HG03064 (cell line): ENCODE results near the gene PIK3CB.
"Not testable (repeated sequence)": the region's sequence is repeated elsewhere in the genome, so short reads cannot be mapped to it uniquely, and the experiment has no call there.

Experiments used
- ATAC-seq: cut with Tn5 transposase; IDR thresholded peaks from one replicate; pipeline ENCODE4 v1.9.1; 2021; ENCODE audit warnings: low read depth; ENCODE audit not compliant: unreplicated experiment

The PIK3CB gene

DNA sequence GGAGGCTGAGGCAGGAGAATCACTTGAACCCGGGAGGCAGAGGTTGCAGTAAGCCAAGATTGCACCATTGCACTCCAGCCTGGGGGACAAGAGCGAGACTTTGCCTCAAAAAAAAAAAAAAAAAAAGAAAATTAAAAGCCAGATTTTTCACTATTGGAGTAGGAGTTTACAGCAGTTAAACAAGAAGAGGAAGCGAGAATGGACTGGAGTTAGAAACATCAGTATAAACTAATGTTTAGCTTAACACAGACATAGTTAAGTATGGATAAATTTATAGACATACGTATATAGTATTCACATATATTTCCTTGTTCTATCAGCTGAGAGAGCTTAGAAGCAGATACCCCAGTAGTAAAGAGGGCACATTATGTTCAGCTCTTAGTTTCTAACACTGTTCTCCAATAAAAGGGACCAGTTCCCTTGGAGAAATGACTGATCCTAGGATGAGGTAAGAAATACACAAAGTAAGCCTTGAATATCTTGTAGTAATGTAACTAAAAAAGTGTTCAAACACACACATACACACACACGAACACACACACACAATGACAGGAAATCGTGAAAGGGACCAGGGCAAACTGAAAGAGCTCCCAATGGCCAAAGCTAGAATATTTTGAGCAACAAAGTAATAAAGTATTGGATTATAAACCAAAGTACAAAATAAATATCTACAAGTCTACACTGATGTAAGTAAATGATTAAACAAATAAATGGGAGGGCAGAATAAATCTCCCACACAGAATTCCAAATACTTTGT is 25.1 kb downstream of the PIK3CB start:
- no peak for ATAC-seq

DNA sequence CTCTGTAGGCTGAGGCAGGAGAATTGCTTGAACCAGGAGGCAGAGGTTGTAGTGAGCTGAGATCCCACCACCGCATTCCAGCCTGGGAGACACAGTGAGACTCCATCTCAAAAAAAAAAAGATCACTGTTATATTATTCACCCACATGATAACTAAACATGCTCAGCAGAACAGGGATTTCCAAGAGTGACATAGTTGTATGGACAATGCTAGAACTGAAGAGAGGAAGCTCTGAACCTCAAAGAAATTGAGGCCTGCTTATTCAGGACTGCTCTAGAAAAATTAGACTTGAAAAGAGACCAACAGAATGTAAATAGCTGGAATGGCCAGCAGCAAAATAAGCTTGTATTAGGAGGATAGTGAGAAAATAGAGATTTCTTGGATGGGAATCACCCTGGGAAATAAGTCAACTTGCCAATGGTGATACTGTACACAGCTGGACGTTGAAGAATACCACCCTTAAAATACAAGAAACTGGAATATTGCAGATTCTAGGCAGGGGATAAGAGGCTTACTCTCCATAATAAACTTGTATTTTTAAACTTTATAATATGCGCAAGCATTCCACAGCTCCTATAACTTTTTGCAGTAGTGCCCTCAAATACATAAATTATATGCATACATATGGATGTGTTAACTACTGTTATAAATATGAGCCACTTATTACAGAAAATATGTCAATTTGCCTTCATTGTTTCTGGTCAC is 28.2 kb downstream of the PIK3CB start:
- no peak for ATAC-seq

DNA sequence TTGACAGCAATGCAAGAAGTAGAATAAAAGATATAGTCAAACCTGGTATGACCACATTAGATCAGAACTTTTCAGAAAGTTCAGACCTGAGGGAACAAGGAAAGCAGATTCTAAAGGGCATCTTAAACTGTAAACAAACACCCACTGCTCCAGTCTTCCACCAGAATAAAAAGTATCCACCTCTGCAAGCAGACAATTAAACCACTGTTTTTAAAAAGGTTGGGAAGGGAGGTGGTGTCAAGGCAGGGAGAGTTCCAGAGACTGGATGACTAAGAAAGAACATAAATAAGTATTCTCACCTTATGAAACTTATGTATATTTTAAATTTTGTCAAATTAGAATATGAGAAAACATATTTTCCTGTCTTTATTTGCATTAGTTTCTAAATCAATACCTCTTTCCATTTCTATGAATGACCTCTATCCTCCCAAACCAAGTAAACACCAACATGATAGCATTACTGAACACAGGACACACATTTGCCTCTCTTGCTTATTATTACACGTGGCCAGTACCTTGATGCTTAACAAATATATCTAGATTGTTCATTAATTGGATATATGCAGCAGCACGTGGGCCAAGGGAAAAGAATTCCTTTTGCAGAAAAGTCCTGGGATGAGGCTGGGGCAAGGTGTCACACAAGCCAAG is 31.6 kb downstream of the PIK3CB start:
- no peak for ATAC-seq

DNA sequence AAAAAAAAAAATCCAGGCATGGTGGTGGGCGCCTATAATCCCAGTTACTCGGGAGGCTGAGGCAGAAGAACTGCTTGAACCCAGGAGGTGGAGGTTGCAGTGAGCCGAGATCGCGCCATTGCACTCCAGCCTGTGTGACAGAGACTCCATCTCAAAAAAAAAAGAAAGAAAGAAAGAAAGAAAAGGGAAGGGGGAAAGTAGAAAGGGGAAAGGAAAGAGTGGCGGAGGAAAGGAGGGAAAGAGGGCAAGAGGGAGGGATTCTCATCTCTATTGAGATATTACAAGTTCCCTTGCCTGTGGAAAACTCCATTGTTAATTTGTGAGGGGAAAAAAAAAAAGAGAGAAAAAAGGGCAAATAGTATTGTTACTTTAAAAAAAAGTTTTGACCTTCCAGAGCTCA is 32.5 kb downstream of the PIK3CB start:
- not testable (repeated sequence) for ATAC-seq

DNA sequence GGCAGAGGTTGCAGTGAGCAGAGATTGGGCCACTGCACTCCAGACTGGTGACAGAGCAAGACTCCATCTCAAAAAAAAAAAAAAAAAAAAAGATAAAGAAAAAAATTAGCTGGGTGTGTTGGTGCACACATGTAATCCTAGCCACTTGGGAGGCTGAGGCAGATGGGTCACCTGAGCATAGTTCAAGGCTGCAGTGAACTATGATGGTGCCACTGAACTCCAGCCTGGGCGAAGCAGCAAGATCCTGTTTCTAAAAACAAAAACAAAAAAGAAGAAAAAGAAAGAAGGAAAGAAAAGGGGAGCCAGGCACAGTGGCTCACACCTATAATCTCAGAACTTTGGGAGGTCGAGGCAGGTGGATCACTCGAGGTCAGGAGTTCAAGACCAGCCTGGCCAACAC is 32.9 kb downstream of the PIK3CB start:
- ATAC-seq, result no peak

DNA sequence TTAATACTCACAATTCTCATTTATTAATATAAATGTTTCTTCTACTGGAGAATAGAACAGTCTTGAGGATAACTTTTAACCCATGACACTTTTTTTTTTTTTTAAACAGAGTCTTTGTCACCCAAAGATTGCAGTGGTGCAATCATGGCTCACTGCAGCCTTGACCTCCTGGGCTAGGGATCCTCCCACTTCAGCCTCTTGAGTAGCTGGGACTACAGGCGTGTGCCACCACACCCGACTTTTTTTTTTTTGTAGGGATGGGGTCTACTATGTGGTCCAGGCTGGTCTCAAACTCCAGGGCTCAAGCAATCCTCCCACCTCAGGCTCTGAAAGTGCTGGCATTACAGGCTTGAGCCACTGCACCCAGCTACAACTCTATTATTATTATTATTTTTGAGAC is 34.5 kb downstream of the PIK3CB start:
- no peak for ATAC-seq

DNA sequence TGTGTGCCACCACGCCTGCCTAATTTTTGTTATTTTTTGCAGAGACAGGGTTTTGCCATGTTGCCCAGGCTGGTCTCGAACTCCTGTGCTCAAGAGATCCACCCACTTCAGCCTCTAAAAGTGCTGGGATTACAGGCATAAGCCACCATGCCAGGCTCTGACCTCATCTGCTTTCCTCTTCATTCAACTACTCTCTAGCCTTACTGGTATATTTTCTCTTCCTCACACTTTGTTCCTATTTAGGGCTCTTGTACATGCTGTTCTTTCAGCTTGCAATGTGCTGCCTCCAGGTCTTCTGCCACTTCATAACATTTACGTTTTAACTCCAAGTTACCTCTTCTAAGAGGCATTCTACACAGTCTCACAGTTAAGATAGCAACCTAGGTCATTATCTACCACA is 34.9 kb downstream of the PIK3CB start:
- no peak for ATAC-seq

DNA sequence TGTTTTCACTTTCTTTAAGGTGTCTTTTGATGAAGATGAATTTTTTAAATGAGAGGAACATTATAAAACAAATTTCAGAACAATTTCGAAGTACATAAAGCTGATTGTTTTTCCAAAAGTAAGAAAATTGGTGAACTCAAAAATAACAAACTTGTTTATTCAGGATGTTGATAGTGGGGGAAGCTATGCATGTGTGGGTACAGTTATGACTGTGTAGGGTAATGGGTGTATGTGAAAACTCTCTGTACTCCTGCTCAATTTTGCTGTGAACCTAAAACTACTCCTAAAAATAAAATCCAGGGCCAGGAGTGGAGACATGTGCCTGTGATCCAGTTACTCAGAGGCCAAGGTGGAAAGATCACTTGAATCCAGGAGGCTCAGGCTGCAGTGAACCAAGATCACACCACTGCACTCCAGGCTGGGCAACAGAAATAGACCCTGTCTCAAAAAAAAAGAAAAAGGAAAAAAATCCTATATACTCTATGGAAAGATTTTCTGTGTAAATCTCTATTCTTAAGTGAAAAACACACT is 37.2 kb downstream of the PIK3CB start:
- no peak for ATAC-seq

DNA sequence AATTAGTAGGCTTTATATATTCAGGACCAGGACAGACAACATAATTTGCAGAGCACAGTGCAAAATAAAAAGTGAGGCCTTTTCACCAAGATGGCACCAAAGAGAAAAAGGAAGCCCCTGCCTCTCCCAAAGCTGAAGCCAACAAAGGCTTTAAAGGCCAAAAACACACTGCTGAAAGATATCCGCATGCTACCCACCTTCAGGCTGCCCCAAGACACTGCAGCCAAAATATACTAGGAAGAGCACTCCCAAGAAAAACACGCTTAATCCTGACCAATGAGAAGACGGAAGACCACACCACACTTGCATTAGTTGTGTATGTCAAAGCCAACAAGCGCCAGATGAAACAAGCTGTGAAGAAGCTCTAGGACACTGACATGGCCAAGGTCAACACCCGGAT is 38.0 kb downstream of the PIK3CB start:
- ATAC-seq, result no peak

DNA sequence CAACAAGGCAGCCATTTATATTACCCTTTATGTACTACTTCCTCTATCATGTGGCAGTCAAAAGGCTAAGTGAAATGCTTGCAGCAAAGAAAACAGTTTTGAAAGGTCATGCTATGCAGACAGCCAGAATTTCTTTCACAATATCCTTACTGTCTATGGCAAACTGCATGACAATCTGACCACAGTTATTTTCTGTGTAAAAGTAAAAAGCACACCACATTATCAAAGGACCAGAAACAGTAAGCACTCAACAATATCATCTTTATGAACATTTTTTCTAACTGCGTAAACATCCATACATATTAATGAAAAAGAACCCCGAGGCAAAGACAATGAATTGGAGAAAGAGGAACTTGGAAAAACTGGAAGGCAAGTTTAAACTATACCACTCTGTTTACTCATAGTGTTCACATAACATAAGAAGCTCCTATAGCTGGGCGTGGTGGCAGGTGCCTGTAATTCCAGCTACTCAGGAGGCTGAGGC is 47.9 kb downstream of the PIK3CB start:
- no peak for ATAC-seq

DNA sequence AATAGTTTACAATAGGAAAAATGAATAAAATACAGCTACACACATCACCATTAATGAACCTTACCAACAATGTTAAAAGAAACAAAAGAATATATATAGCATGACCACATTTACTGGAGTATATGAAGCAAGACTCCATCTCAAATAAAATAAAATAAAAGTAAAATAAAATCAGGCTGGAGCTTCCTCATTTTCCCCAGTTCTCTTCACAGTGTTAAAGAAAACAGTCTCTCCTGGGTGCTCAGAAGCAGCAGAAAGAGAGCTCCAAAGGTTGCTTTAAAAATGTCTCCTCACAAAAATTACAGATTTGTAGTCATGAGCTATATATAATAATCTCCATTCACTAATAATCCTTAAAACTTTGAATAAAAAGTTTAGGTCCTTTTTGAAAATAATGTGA is 48.8 kb downstream of the PIK3CB start:
- ATAC-seq, result no peak

DNA sequence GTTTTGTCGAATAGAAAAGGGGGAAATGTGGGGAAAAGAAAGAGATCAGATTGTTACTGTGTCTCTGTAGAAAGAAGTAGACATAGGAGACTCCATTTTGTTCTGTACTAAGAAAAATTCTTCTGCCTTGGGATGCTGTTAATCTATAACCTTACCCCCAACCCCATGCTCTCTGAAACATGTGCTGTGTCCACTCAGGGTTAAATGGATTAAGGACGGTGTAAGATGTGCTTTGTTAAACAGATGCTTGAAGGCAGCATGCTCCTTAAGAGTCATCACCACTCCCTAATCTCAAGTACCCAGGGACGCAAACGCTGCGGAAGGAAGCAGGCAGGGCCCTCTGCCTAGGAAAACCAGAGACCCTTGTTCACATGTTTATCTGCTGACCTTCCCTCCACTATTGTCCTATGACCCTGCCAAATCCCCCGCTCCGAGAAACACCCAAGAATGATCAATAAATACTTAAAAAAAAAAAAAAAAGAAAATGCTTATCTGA is 49.3 kb downstream of the PIK3CB start:
- ATAC-seq, result not testable (repeated sequence)

DNA sequence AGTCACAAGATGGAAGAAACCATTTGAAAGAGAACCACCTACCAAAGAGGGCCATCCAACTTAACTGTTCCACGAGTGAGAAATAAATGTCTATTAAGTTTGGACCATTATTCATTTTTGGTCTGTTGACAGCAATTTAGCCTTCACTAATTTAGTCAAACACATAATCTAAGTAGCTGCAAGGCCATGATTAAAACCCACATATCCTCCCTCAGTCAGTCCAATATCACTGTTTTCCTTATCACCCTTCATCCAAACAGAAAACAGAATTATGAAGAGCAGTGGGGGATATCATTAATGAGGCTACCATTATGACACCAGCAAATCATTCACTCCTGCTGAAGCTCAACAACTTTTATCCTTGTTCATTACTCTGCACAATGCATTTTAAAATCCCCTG is 52.0 kb downstream of the PIK3CB start:
- ATAC-seq, result no peak

DNA sequence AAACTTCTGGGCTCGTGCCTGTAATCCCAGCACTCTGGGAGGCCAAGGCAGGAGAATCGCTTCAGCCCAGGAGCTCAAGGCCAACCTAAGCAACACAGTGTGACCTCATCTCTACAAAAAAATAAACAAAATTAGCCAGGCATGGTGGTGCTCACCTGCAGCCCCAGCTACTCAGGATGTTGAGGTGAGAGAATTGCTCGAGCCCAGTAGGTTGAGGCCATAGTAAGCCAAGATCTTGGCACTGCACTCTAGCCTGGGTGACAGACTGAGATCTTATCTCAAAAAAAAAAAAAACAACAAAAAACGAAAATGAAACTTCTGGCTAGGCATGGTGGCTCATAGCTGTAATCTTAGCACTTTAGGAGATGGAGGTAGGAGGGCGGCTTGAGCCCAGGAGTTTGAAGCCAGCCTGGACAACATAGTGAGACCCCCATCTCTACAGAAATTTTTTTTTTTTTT is 53.7 kb downstream of the PIK3CB start:
- ATAC-seq, result no peak

DNA sequence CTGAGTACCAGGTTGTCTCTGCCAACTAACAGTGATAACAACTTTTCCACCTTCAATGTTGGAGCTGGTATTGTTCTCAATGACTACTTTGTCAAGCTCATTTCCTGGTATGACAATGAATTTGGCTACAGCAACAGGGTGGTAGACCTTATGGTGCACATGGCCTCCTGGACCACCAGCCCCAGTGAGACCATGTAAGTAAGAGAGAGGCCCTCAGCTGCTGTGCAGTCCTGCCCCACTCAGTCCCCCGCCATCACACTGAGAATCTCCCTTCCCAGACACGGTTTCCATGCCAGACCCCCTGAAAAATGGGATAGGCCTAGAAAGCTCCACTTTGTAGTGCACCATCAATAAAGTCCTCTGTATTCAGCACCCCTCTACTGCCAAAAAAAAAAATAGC is 56.1 kb downstream of the PIK3CB start:
- no peak for ATAC-seq

DNA sequence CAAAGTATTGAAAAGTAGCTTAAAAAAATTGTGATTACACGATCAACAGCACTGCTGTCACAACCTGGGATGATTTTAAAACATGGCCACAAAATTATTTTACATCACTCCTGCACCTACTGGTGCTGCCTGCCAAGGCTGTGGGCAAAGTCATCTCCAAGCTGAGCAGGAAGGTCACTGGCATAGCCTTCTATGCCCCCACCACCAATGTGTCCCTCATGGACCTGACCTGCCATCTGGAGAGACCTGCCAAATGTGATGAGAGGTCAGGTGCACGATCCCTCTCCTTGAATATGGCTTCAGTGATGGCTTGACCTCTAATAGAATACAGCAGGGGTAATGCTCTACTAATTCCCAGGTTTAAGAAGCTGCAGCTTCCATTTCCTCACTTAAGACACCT is 57.8 kb downstream of the PIK3CB start:
- no peak for ATAC-seq

DNA sequence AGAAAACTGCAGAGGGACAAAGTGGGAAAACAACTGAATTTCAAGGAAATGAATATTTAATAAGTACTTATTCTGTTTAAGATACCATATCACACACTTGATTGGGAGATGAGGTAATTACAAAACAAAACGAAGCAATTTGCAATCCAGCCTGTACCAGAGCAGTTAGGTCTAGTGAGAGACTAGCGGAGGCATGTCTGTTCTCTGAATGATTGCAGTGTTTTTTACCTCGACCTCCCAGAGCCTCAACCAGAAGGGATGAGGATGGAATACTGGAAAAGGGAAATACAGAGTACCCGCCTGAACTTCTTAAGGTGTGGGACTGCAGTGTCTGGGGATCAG is 59.5 kb downstream of the PIK3CB start:
- no peak for ATAC-seq

DNA sequence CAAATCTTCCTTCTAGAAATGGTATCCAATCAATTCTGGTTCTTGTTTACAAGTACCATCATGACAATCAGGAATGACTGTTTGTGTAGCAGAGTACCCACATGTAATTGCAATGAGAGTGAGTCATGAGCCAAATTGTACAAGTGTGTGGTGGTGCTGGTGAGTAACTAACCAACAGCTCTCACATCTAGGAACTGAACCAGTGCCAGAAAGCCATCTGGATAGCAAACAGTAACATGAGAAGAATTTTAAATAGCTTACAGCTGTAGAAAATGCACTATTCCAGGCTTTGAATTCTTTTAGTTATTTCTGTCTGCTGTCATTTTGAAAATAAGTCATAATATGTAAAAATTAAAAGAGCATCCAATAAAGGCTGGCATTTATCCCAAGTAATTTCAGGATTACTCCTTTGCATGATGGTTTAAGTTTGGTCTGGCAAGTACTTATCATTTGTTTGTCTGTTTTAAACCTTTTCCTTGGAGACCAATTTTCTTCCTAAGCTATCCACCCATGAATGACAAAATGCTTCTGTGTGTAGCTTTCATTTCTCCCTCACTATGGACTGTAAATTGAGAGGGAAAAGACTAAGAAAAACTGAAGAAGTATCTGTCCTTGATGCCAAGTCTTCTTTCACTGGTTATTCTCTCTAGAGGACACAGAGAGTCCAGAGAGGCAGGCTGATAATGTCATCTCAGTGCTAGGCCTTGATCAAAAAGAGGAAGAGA is 60.0 kb downstream of the PIK3CB start:
- peak; percentile 59 for ATAC-seq

DNA sequence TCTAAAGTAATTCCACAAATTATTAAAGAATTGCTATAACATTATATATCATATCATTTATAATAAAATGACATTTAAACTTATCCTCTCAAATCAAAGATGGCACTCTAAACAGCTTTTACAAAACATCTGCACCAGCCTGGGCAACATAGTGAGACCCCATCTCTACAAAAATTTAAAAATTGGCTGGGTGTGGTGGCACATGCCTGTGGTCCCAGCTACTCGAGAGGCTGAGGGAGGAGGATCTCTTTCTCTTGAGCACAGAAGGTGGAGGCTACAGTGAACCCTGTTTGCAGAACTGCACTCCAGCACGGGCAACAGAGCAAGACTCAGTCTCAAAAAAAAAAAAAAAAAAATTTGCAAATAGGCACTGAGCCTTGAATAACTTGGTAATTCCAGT is 63.1 kb downstream of the PIK3CB start:
- ATAC-seq, result no peak

DNA sequence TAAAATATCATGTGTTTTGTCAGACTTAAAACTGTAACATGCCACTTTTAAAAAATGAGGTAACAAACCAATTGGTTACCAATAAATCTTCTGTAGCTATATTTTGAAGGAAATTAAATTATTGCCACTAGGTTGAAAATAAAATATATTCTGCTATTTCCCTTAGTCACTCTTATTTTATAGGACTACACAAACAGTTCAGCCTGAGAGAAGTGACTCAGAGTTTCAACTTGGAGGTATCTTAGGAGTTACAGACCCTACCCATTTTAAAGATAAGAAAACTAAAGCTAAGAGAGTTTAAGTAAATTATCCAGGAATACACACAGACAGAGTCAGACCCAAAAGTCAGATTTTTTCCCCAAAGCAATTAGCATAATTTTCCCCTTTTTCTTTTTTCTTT is 65.1 kb downstream of the PIK3CB start:
- no peak for ATAC-seq

DNA sequence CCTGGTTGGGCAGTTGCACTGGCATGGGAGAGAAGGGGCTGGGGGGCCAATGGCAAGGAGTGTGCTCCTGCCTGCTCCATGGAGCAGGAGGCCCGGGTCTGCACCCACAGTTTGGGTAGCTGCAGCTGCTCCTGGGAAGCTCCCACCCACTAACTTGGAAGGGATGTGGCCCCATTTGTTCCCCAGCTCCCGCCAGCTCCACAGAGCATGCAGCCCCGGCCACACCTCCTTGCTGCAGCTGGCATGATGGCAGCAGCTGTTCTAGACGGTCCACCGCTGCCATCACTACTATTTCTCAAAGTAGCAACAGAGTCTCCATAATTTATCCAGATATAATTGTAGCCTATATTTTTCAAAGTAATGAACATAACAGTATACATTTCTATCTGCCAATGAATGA is 65.8 kb downstream of the PIK3CB start:
- no peak for ATAC-seq
